Inferior parietal cortex (tissue), 1 donor: ENCODE measurements around the gene STK39.
"Not testable (repeated sequence)": the region's sequence is repeated elsewhere in the genome, so short reads cannot be mapped to it uniquely, and the experiment has no call there.

Experiments
- DNase-seq: peaks from one replicate; pipeline ENCODE4 v3.0.0-alpha.2; 2016; ENCODE audit errors: extremely low spot score

The STK39 gene

DNA sequence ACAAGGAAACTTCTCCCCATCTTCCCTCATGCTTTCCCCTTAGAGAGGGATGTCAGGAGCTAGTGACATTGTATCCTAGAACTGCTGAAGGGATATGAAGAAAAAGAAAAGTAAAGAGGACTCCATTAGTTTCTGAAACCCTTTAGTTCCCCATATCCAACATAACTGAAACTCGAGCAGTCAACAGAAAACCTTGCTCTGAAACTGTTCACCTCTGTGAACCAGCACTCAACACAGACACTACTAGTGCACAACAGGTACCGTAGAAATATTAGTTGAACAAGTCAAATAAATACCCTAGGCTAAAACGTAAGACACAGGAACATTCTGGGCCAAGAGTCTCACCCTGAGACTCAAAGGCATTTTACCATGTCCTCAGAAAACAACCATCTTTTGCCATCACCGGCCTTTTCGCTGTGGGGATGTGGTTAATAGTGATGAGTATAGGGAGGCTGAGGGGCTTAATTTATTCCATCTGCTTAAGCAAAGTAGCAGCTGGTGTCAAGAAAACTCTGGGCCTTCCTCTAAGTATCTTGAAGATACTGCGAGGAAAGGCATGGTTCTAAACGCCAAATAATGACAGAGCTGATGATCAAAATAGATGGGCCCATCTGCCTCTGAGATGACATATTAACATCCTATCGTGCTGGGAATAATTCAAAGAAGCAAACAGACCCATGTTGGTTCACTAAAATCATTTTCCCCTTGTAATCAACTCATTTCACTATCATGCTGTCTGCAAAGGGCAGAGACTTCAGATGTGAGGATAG lies 156.8 kb downstream of the STK39 start:
- no peak for DNase-seq

DNA sequence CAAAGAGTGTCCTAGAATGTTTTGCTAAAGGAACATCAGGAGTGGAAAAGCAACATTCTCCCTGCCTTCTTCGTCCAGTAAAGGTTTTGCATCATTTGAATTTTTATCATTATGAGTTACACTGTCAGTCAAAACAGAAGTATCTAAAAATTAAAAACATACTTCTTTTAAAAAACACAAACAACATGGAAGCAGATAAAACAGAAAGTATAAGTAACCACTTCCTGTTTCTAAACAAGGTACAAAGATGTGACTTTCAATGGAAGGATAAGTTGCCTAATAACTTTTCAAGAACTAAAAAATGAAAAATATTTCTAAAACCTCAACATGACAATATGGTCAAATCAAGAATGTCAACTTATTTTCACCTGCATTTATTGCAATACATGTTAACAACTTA lies 158.2 kb downstream of the STK39 start:
- no peak for DNase-seq

DNA sequence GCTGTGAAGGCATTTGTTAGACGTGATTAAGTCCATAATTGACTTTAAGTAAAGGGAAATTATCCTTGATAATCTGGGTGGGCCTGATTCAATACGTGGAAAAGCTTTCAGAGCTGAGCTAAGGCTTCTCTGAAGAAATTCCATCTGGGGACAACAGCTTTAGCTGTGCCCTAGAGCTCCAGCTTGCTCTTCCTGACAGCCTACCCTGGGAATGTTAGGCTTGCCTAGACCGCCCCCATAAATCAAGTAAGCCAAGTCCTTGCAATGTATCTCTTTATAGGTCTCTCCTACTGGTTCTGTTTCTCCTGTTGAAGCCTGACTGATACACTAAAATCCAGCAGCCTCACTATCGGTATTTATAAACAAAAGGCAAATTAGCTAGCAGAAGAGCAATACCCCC lies 160.0 kb downstream of the STK39 start:
- no peak for DNase-seq

DNA sequence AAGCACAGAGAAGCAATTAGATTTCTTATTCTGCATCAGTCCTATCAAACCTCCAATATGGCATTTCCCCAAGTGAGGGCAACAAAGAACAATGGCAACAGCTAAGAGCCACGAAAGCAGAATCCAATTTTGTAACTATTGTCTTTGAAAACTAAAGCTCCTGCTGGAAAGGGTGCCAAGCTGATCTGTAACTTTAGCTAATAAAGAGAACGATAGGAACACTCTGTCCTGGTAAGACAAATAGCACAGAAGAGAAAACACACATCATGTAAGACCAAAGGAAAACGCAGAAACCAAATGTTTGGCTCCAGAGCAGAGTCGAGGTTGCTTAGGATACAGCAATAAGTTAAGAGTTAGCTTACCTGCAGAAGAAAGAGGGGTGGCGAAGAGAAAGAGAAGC lies 160.5 kb downstream of the STK39 start:
- peak; percentile 55 for DNase-seq

- no peak for DNase-seq
Observed at GRCh38 chr2:168085801-168086361, 161.5 kb downstream of the STK39 start.

GRCh38 chr2:168084288-168084687 lies 163.1 kb downstream of the STK39 start:
- DNase-seq, result no peak

- not testable (repeated sequence) for DNase-seq
Observed at GRCh38 chr2:168081452-168081851, 165.9 kb downstream of the STK39 start.

DNA sequence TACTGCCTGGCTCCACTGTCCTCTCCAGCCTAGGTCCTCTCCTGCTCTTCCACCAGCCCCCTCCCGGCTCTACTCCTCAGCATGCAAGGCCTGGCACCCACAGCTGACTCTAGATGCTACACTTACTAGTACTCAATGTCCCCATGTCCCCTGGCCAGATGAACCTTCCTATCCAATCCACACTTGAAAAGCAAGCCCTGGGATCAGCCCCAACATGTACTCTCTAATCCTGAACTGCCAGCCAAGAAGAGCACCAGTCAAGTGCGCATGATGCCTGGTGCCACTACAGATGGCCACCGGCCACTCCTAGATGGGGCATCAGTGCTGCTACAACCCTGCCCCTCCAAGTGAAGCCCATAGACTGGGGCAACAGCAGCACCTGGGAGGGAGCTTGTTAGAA lies 168.2 kb downstream of the STK39 start:
- DNase-seq, result no peak

GRCh38 chr2:168076731-168077130 lies 170.7 kb downstream of the STK39 start:
- DNase-seq, result no peak

GRCh38 chr2:168075446-168075845 lies 171.9 kb downstream of the STK39 start:
- DNase-seq, result no peak

GRCh38 chr2:168072626-168073303 lies 174.6 kb downstream of the STK39 start:
- no peak for DNase-seq

- no peak for DNase-seq
Observed at GRCh38 chr2:168064011-168064998, 183.1 kb downstream of the STK39 start.

GRCh38 chr2:168062936-168063335 lies 184.5 kb downstream of the STK39 start:
- no peak for DNase-seq

DNA sequence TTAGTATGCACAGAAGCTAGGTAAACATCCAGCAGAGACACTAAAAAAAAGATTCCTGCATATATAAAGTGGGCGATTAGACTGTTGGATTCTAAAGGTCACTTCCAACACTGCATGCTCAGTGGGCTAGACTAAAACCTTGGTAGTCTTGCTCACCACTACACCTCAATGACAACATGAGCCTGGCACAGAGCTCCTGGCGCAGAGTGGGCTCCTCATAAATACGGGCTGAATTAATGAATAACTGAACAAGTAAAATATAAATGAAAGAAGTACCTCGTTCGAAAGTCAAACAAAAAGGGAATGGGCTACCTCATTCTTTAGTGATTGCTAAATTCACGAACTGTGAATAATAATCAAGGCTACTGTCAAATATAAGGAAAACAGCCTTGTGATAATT lies 185.3 kb downstream of the STK39 start:
- DNase-seq, result no peak

DNA sequence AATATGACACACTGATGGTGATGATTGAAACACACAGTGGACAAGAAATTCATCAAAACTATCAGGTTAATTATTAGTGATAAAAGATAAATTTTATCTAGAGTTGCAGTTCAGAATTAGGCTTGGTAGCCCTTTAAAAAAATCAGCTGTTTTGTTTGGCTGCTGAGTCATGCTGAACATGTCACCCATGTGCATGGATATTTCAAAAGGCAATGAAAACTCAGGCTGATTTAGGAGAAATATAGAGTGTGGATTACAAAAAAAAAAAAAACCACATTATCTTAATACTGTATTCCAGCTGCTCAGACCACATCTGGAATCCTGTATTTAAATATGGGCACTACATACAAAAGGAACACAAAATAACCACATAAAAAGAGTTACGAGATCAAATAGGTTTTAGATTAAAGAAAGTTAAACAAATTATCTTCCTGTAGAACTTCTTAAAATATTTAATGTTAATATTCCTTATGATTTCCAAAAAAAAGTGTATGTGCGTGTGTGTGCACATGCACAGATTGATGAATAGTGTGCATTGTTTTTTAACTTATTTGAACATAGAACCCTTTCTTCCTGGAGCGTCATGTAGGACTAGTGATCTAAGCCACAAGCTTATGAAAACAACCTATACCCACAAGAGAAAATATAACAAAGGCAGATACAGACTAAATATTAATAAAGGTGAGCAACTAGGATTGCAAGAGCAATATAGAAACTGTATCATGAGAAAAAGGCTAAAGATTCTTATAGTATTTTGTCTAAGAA lies 186.2 kb downstream of the STK39 start:
- no peak for DNase-seq

GRCh38 chr2:168059758-168060157 lies 187.6 kb downstream of the STK39 start:
- no peak for DNase-seq

- DNase-seq, result no peak
Observed at GRCh38 chr2:168058675-168059074, 188.7 kb downstream of the STK39 start.

GRCh38 chr2:168056242-168056787 lies 191.1 kb downstream of the STK39 start:
- DNase-seq, result no peak

DNA sequence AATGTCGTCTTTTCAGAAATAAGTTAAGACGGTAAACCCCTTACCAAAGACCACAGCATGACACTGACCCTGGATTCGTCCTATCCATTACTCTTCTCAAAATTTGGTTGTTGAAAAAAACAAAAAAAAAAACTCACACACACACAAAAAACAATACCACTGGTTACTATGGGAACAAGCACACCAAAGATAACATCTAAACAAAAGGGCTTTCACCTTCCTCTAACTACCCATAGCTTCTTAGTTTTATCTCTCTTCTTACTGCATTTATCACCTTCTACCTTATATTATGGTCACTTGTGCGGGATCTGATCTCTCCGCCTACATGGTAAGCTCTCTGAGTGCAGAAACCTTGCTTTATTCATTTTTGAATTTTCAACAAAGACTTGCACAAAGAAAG lies 192.7 kb downstream of the STK39 start:
- DNase-seq, result no peak

GRCh38 chr2:168053676-168054075 lies 193.7 kb downstream of the STK39 start:
- DNase-seq, result no peak

DNA sequence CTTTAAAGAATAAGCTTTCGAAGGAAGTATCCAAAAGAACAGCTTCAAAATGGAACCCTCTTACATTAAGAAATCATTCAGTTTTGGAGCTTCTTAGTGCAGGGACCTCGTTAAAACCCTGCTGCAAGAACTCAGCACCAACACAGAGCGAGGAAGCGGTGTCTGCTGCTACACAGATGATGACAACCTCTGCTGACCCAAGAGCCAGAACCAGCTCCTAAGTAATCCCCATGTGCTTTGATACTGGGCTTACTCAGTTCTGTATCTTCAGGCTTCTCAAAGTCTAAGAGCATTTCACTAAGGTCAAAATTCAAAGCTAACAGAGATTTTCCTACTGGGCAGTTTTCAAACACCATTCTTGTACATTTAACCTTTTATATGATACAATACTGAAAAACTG lies 194.6 kb downstream of the STK39 start:
- no peak for DNase-seq
